Measurements from ENCODE around the gene RAMP3.

RAMP3 gene

DNA sequence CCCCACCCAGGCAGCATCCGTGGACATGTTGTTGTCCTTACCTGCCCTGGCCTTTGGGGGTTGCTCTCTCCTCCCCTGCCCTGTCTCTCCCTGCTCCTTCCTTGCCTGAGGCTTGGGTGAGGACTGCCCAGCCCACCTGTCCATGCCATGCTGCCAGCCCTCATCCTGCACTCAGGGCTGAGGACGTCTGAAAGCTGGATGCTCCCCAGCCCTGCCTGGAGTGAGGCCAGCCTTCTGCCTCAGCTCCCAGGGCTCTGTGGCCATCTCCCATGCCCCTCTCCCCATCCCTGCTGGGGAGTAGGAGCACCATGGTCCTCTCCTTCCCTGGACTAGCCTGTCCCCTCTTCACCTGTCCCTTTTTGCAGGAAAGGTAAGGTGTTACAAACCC lies 68.4 kb downstream of the RAMP3 start:
- TF ChIP-seq, protein P1, sequence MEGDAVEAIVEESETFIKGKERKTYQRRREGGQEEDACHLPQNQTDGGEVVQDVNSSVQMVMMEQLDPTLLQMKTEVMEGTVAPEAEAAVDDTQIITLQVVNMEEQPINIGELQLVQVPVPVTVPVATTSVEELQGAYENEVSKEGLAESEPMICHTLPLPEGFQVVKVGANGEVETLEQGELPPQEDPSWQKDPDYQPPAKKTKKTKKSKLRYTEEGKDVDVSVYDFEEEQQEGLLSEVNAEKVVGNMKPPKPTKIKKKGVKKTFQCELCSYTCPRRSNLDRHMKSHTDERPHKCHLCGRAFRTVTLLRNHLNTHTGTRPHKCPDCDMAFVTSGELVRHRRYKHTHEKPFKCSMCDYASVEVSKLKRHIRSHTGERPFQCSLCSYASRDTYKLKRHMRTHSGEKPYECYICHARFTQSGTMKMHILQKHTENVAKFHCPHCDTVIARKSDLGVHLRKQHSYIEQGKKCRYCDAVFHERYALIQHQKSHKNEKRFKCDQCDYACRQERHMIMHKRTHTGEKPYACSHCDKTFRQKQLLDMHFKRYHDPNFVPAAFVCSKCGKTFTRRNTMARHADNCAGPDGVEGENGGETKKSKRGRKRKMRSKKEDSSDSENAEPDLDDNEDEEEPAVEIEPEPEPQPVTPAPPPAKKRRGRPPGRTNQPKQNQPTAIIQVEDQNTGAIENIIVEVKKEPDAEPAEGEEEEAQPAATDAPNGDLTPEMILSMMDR (IDR thresholded peaks at IDR 0.05; ENCODE audit: insufficient read depth, low read depth, low read length, missing control alignments) = no peak
- no peak for DNase-seq (ENCODE audit: low read depth)
- no peak overlapping the region for H3K4me3 ChIP-seq (ENCODE audit: low read length)

DNA sequence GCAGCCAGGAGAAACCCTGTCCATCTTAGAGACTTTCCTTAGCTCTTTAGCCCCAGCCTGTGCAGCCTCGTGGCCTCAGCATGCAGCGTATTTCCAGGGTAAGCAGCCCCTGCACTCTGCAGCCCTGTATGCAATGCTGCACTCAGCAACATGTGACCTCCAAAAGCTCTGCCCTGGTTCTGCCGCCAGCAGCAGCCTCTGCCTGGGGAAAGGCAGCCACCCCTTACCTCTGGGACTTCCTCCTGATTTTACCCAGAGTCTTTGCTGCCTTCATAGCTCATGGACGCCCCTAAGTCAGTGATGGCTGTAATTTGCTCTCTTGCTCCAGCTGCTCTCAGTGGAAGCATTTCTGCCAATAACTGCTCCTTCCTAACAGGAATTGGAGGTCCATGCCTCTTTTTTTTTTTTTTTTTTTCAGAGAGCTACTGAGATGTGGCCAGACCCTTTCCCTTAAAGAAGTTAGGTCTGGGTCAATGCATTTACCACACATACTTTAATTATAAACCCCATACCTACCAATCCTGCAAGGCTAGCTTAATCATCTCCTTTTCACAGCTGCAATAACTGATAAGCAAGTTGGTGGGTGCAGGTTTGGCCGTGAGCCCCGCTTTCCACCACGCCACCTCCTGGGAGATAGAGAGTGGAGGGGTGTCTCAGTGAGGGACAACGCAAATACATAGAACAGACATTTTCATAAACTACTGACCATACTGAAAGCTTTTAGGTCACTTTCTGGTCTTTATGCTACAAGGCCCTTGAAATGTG lies 71.7 kb downstream of the RAMP3 start:
- TF ChIP-seq, protein P1 (IDR thresholded peaks at IDR 0.05; ENCODE audit: insufficient read depth, low read depth, low read length, missing control alignments) = no peak
- H3K4me3 ChIP-seq (ENCODE audit: low read length) = no peak overlapping the region
- no peak for DNase-seq (ENCODE audit: low read depth)

DNA sequence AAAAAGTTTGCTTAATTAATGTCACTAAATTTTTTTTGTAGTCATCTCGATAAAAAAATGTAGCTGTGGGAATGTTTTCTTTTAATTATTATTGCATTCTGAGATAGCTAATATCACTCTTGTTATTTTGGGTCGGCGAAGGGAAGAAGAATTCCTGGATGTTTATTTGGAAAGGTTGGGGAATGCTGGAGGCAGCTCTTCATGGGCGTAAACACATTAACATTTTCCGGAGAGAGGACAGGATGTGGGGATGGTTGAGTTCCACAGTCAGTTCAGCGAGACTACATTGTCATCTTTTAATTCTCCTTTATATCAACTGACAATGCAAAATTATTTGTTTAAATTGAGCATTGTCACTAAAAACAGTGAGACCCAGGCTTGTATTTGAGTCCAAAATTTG lies 72.5 kb downstream of the RAMP3 start:
- DNase-seq (ENCODE audit: low read depth) = no peak
- TF ChIP-seq, protein P1 (IDR thresholded peaks at IDR 0.05; ENCODE audit: insufficient read depth, low read depth, low read length, missing control alignments) = no peak
- no peak overlapping the region for H3K4me3 ChIP-seq (ENCODE audit: low read length)

DNA sequence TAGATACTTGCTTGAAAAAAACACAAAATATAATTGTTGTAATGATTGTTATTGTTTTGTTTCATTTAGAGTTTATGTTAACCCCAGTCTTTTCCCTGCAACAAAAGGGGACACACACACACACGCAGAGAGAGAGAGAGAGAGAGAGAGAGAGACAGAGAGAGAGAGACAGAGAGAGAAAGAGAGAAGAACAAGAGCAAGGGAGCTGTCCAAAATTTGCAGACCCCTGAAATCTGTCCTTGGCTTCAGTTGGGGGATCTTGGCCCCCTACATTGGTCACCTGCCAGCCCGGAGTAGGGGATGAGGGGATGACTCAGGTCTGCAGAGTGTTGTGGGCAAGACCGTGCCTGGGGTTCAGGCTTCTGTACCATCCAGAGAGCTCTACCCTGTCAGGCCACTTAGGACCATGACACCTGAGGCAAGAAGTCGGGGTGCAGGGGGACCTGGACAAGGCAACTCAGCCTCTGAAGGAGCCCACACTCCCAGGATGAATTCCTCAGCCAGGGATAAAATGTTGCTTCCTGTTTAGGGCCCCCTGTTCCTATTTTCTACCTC lies 73.1 kb downstream of the RAMP3 start:
- no peak overlapping the region for H3K4me3 ChIP-seq (ENCODE audit: low read length)
- DNase-seq (ENCODE audit: low read depth) = no peak
- TF ChIP-seq, protein P1 (IDR thresholded peaks at IDR 0.05; ENCODE audit: insufficient read depth, low read depth, low read length, missing control alignments) = no peak

DNA sequence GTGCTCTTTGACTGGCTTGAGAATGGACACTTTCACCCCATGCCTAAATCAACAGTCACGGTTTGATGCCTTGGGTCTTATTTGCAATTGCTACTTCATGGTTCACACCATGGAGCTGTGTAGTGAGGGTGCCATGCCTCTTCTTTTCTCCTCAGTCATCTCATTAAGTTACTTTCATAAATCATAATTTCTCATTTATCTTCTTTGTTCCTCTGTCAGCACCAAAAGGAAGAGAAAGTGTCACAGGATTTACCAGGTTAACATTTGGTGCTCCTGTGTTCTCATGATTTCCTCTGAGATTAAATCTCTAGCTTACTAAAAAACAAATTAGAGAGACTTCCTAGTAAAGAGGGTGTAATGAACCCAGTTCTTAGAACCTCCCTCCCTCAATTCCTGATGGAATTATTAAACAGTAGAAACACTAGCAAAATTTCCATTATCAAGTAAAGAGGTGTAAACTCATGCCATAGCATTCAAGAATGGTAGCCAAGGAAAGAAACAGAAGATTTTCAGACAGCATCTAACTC lies 75.7 kb downstream of the RAMP3 start:
- DNase-seq (ENCODE audit: low read depth) = no peak
- no peak overlapping the region for H3K4me3 ChIP-seq (ENCODE audit: low read length)
- TF ChIP-seq, protein P1 (IDR thresholded peaks at IDR 0.05; ENCODE audit: insufficient read depth, low read depth, low read length, missing control alignments) = no peak

All from epithelial cell of esophagus (primary cell).